Esophagus squamous epithelium (tissue), 5 donors: ENCODE results near the gene ADGRV1. TPM values are rescaled to one million over a fixed set of nuclear protein-coding genes. Genes with fewer than 3 reads are reported as not detected.
"Not testable (repeated sequence)": the region's sequence is repeated elsewhere in the genome, so short reads cannot be mapped to it uniquely, and the experiment has no call there.

Experiments used
- DNase-seq: peaks from one replicate; lab custom pipeline; 2025; lab: John Stamatoyannopoulos, UW
- H3K27ac ChIP-seq, 4 donors: fragments of 200-600 bp; sonication (generic); one replicate each; pipeline ENCODE4 v1.5.1; 2016 to 2019; ENCODE audit warnings: mild to moderate bottlenecking in 1 of 4
- H3K27me3 ChIP-seq, 4 donors: fragments of 200-600 bp; sonication (generic); 1 replicate in 3 of 4; 2 replicates in 1 of 4; pipeline versions ENCODE4 v1.5.1 to v1.6.0; 2017 to 2021; ENCODE audit warnings: antibody characterized with exemption in 1 of 4
- H3K36me3 ChIP-seq, 3 donors: fragments of 200-600 bp; sonication (generic); one replicate each; pipeline ENCODE4 v1.5.1; 2016 to 2019
- H3K4me1 ChIP-seq, 3 donors: fragments of 200-600 bp; sonication (generic); one replicate each; pipeline ENCODE4 v1.5.1; 2017 to 2019
- H3K4me3 ChIP-seq, 4 donors: fragments of 200-600 bp; sonication (generic); 1 replicate in 3 of 4; 2 replicates in 1 of 4; pipeline ENCODE4 v1.5.1; 2016 to 2019; ENCODE audit warnings: mild to moderate bottlenecking in 2 of 4, moderate library complexity in 1 of 4
- H3K9me3 ChIP-seq, 3 donors: fragments of 200-600 bp; sonication (generic); one replicate each; pipeline ENCODE4 v1.5.1; 2016 to 2019
- POLR2A ChIP-seq, 4 donors: fragments of 450-650 bp; IDR thresholded peaks; one replicate each; pipeline ENCODE4 v1.6.1; 2017; ENCODE audit warnings: antibody characterized with exemption in 4 of 4, mild to moderate bottlenecking in 4 of 4, moderate library complexity in 3 of 4
- WGBS, 2 donors: methylation state at CpG; one replicate each; pipeline ENCODE4 v1.1.5; 2018; 5-methylcytosine and 5-hydroxymethylcytosine counted together
- intact Hi-C: fragments of 100-400 bp; cut with DNase I; formaldehyde crosslinking; loops from one replicate; pipeline ENCODE4 v1.15.0; 2022
- total RNA-seq, 4 donors: library from RNA; depleted of rRNA; stranded (reverse); fragments of >200 nt; gene quantifications; one replicate each; pipeline ENCODE4 v1.1.0, GENCODE V29; 2016
- TF ChIP-seq, protein P1 (sequence below), 6 experiments: fragments of 450-650 bp in 4 of 6; fragments of 200-600 bp in 2 of 6; sonication (generic) in 2 of 6; IDR thresholded peaks; one replicate each; pipeline ENCODE4 v1.5.1; 2016 to 2019; ENCODE audit warnings: antibody characterized with exemption in 6 of 6, mild to moderate bottlenecking in 4 of 6, moderate library complexity in 4 of 6
- donor health status: DM: yes; HTN: yes; CAD: no.

The ADGRV1 gene
- total RNA-seq, 4 donors from 2014 or later, result 1.9 to 14.1 (median 4.0) TPM

- Histone ChIP-seq H3K9me3 (no peaks in the 10 kb centered on the region), H3K27ac (no peak overlapping the region), H3K4me1 (no peaks in the 10 kb centered on the region), H3K27me3 (peaks cover 0 to 6% (median 0%) of the 10 kb centered on the region in 4 donors), H3K36me3 (no peaks in the 10 kb centered on the region), H3K4me3 (no peak overlapping the region)
- intact Hi-C loops, result no loop called here
- 63 to 76% methylated on average over 3 of the region's 3 CpGs for WGBS, 2 donors
- TF ChIP-seq, protein P1, sequence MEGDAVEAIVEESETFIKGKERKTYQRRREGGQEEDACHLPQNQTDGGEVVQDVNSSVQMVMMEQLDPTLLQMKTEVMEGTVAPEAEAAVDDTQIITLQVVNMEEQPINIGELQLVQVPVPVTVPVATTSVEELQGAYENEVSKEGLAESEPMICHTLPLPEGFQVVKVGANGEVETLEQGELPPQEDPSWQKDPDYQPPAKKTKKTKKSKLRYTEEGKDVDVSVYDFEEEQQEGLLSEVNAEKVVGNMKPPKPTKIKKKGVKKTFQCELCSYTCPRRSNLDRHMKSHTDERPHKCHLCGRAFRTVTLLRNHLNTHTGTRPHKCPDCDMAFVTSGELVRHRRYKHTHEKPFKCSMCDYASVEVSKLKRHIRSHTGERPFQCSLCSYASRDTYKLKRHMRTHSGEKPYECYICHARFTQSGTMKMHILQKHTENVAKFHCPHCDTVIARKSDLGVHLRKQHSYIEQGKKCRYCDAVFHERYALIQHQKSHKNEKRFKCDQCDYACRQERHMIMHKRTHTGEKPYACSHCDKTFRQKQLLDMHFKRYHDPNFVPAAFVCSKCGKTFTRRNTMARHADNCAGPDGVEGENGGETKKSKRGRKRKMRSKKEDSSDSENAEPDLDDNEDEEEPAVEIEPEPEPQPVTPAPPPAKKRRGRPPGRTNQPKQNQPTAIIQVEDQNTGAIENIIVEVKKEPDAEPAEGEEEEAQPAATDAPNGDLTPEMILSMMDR (IDR thresholded peaks at IDR 0.05), result no peak
- TF ChIP-seq POLR2A (IDR thresholded peaks at IDR 0.05), result no peak
- no peak for DNase-seq
Observed at GRCh38 chr5:90792725-90793124, 234.1 kb downstream of the ADGRV1 start.

DNA sequence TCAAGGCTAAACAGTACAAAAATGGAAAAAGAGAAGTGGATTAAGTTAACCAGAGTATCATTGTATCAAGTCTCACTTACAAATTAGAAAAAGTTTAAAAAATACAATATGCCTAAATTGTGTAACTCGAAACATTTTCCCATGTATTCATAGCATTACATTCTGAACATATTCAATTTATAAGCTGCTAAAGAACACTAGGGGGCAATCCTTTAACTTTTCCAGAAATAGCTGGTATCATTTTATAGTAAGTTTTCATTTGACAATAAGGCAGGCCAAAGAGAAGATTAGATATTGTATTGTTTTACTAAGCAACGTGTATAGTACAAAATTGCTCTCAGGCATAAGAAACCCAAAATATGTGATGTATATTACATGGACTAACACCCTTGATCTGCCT is 234.6 kb downstream of the ADGRV1 start:
- intact Hi-C loops, result no loop called here
- Histone ChIP-seq H3K27ac (no peak overlapping the region), H3K36me3 (no peaks in the 10 kb centered on the region), H3K27me3 (peaks cover 0 to 6% (median 0%) of the 10 kb centered on the region in 4 donors), H3K4me3 (no peak overlapping the region), H3K4me1 (no peaks in the 10 kb centered on the region), H3K9me3 (no peaks in the 10 kb centered on the region)
- TF ChIP-seq POLR2A (IDR thresholded peaks at IDR 0.05), result no peak
- TF ChIP-seq, protein P1 (IDR thresholded peaks at IDR 0.05), result no peak
- no peak for DNase-seq
- WGBS, 2 donors, result 47 to 64% methylated on average over 2 of the region's 2 CpGs

DNA sequence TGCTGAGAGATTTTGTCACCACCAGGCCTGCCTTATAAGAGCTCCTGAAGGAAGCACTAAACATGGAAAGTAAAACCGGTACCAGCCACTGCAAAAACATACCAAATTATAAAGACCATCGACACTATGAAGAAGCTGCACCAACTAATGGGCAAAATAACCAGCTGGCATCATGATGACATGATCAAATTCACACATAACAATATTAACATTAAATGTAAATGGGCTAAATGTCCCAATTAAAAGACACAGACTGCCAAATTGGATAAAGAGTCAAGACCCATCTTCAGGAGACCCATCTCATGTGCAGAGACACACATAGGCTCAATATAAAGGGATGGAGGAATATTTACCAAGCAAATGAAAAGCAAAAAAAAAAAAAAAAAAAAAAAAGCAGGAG is 238.3 kb downstream of the ADGRV1 start:
- H3K27ac ChIP-seq, H3K36me3 ChIP-seq, H3K27me3 ChIP-seq, DNase-seq, H3K9me3 ChIP-seq, intact Hi-C loops, H3K4me3 ChIP-seq, H3K4me1 ChIP-seq: not testable (repeated sequence)
- WGBS, 2 donors, result 85 to 89% methylated on average over 2 of the region's 2 CpGs

- H3K4me1 ChIP-seq, H3K27ac ChIP-seq, H3K9me3 ChIP-seq, H3K4me3 ChIP-seq, H3K36me3 ChIP-seq, DNase-seq, H3K27me3 ChIP-seq: not testable (repeated sequence)
- intact Hi-C loops, result loop anchor here (5.0 kb wide), 1 partner anchor 622 kb away; no protein-coding TSS in a partner anchor
- WGBS, 2 donors, result 100% methylated on average over 1 of the region's 1 CpG
Observed at GRCh38 chr5:90800082-90800481, 241.5 kb downstream of the ADGRV1 start.

DNA sequence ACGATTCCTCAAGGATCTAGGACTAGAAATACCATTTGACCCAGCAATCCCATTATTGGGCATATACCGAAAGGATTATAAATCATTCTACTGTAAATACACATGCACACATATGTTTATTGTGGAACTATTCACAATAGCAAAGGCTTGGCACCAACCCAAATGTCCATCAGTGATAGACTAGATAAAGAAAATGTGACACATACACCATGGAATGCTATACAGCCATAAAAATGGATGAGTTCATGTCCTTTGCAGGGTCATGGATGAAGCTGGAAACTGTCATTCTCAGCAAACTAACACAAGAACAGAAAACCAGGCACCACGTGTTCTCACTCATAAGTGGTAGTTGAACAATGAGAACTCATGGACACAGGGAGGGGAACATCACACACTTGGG is 241.9 kb downstream of the ADGRV1 start:
- not testable (repeated sequence) for H3K4me1 ChIP-seq, H3K27me3 ChIP-seq, H3K27ac ChIP-seq, H3K9me3 ChIP-seq, DNase-seq, H3K4me3 ChIP-seq, H3K36me3 ChIP-seq
- intact Hi-C loops, result loop anchor here (5.0 kb wide), 1 partner anchor 622 kb away; no protein-coding TSS in a partner anchor
- 77 to 82% methylated on average over 3 of the region's 3 CpGs for WGBS, 2 donors

DNA sequence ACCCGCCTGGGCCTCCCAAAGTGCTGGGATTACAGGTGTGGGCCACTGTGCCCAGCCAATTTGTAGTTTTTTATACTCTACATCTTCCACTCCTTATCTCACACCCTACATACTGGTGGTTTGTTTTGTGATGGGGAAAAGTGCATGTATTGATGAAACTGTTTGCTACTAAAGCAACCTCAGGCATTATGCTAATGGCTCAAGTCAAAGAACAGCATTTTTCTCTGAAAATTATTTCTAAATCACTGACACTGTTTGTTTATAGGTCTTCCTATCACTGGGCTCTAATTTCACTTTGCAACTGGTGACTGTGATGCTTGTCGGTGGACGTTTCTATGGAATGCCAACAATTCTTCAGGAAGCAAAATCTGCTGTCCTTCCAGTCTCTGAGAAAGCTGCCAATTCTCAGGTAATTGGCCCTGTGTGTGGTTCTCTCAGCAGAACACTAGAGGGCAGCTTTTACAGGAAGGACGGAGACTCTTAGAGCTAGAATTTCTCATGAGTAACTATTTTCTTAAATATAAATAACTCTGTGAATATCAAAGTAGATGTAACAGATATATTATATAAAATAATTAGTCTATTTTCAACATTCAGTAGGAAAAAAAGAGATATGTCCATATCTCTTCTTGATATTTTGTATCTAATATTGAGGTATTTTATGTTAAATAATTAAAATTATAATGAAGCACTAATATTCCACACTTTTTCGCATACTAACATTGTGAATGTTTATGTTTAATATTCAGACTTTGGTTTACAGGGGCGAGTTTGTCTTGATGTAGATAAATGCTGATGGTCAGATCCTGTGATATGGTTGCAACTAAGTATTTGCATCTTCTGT is 244.1 kb downstream of the ADGRV1 start:
- Histone ChIP-seq H3K36me3 (no peaks in the 10 kb centered on the region), H3K4me1 (no peaks in the 10 kb centered on the region), H3K27ac (no peak overlapping the region), H3K4me3 (no peak overlapping the region), H3K27me3 (no peaks in the 10 kb centered on the region), H3K9me3 (no peaks in the 10 kb centered on the region)
- TF ChIP-seq, protein P1 (IDR thresholded peaks at IDR 0.05), result peak in 5 of 6 experiments; percentile 45 to 66 (median 53)
- no peak for TF ChIP-seq POLR2A (IDR thresholded peaks at IDR 0.05)
- no peak for DNase-seq
- intact Hi-C loops, result loop anchor here (5.0 kb wide), 1 partner anchor 620 kb away; no protein-coding TSS in a partner anchor
- 31 to 34% methylated on average over 6 of the region's 6 CpGs for WGBS, 2 donors
